GM12878 (cell line): ENCODE results near the gene CYP27A1. TPM values are rescaled to one million over a fixed set of nuclear protein-coding genes. Genes with fewer than 3 reads are reported as not detected.

Experiments used
- ATAC-seq: fragments of 200-7000 bp; cut with Tn5 transposase; 3 replicates; pipeline ENCODE4 v1.9.1; 2020; ENCODE audit warnings: mild to moderate bottlenecking, moderate library complexity
- BruUV-seq: library from RNA; stranded (reverse); fragments of 400-500 nt; replicated peaks from 2 replicates; lab custom pipeline; 2021; lab: Mats Ljungman, UMichigan
- CTCF ChIA-PET: fragments of 300-600 bp; sonication (Branson Sonifier 250); formaldehyde crosslinking; extraction: SDS; loops from one replicate; lab custom pipeline; 2021; ENCODE audit warnings: inconsistent platforms; lab: Yijun Ruan, JAX
- POLR2A ChIA-PET: fragments of 350-600 bp; formaldehyde crosslinking; extraction: SDS; loops from one replicate; lab custom pipeline; 2021; ENCODE audit warnings: inconsistent platforms; lab: Charles Lee
- RAD21 ChIA-PET: fragments of 300-600 bp; sonication (Branson Sonifier 250); formaldehyde crosslinking; loops from one replicate; lab custom pipeline; 2023; ENCODE audit warnings: antibody characterized with exemption; ENCODE audit not compliant: unreplicated experiment; lab: Charles Lee
- SMC1A ChIA-PET: fragments of 300-600 bp; sonication (Branson Sonifier 250); formaldehyde crosslinking; loops from one replicate; lab custom pipeline; 2023; ENCODE audit not compliant: unreplicated experiment, uncharacterized antibody; lab: Charles Lee
- DNase-seq: peaks from one replicate; pipeline ENCODE4 v3.0.0-alpha.2; 2011; ENCODE audit warnings: low read depth, low spot score
- FAIRE-seq: peaks from 3 replicates; lab custom pipeline; 2011; peaks lifted over from hg19 to GRCh38; lab: Jason Lieb, UNC
- H2AFZ ChIP-seq: 2 replicates; pipeline ENCODE4 v1.6.0; 2011; ENCODE audit warnings: low read depth, low read length, control low read depth; ENCODE audit not compliant: control insufficient read depth
- H3K27ac ChIP-seq: 2 replicates; pipeline ENCODE4 v1.5.1; 2011; ENCODE audit warnings: control low read depth; ENCODE audit not compliant: control insufficient read depth, insufficient read depth
- H3K27me3 ChIP-seq, 2 experiments: replicated peaks in 1 of 2; 2 replicates each; pipeline versions ENCODE4 v1.6.0 to v1.6.1; 2011; ENCODE audit warnings: low read length in 1 of 2; ENCODE audit not compliant: control insufficient read depth in 2 of 2, insufficient read depth in 2 of 2
- H3K36me3 ChIP-seq, 2 experiments: 2 replicates each; pipeline ENCODE4 v1.5.1; 2011; ENCODE audit warnings: low read length in 1 of 2; ENCODE audit not compliant: control insufficient read depth in 2 of 2, insufficient read depth in 2 of 2
- H3K4me1 ChIP-seq: 2 replicates; pipeline ENCODE4 v1.6.1; 2011; ENCODE audit warnings: mild to moderate bottlenecking, low read length, moderate library complexity, mixed read lengths; ENCODE audit not compliant: control insufficient read depth, insufficient read depth
- H3K4me2 ChIP-seq: 2 replicates; pipeline ENCODE4 v1.6.0; 2011; ENCODE audit warnings: control low read depth; ENCODE audit not compliant: control insufficient read depth, insufficient read depth
- H3K4me3 ChIP-seq: fragments of 200-600 bp; sonication (generic); 2 replicates; pipeline ENCODE4 v1.5.1; 2016
- H3K79me2 ChIP-seq: 2 replicates; pipeline ENCODE4 v1.6.0; 2011; ENCODE audit warnings: low read length; ENCODE audit not compliant: control insufficient read depth, insufficient read depth
- H3K9ac ChIP-seq: 2 replicates; pipeline ENCODE4 v1.8.0; 2011; ENCODE audit warnings: low read length, control low read depth, mixed read lengths; ENCODE audit not compliant: control insufficient read depth, insufficient read depth
- H3K9me3 ChIP-seq: replicated peaks from 3 replicates; pipeline ENCODE4 v1.5.1; 2011; ENCODE audit warnings: mild to moderate bottlenecking, low read length; ENCODE audit not compliant: control insufficient read depth, insufficient read depth
- H4K20me1 ChIP-seq: 2 replicates; pipeline ENCODE4 v1.6.0; 2011; ENCODE audit not compliant: control insufficient read depth, insufficient read depth
- BCL11A ChIP-seq: IDR thresholded peaks from 2 replicates; pipeline ENCODE4 v1.6.1; 2011; ENCODE audit warnings: low read depth, low read length
- BRCA1 ChIP-seq: IDR thresholded peaks from 2 replicates; pipeline ENCODE4 v1.6.1; 2011; ENCODE audit warnings: low read depth, low read length, improper control_type of control experiment
- CEBPZ ChIP-seq: fragments of 150-350 bp; IDR thresholded peaks from 2 replicates; pipeline ENCODE4 v1.6.1; 2016; ENCODE audit warnings: low read depth, low read length
- CREM ChIP-seq: IDR thresholded peaks from 2 replicates; pipeline ENCODE4 v1.6.1; 2014; ENCODE audit warnings: antibody characterized with exemption, low read depth
- MLLT1 ChIP-seq: fragments of 450-650 bp; IDR thresholded peaks from 2 replicates; pipeline ENCODE4 v1.6.1; 2016; ENCODE audit warnings: mild to moderate bottlenecking
- PML ChIP-seq: IDR thresholded peaks from 2 replicates; pipeline ENCODE4 v1.6.1; 2012; ENCODE audit warnings: low read length, inconsistent platforms
- SIN3A ChIP-seq: IDR thresholded peaks from 2 replicates; pipeline ENCODE4 v1.6.1; 2012; ENCODE audit warnings: low read depth, low read length, improper control_type of control experiment
- WRNIP1 ChIP-seq: IDR thresholded peaks from 2 replicates; pipeline ENCODE4 v1.6.1; 2011; ENCODE audit warnings: low read depth, low read length, improper control_type of control experiment, borderline replicate concordance
- ZNF24 ChIP-seq: fragments of 450-650 bp; IDR thresholded peaks from 2 replicates; pipeline ENCODE4 v1.6.1; 2017; ENCODE audit warnings: antibody characterized with exemption, mild to moderate bottlenecking
- WGBS: methylation state at CpG from one replicate; pipeline ENCODE4 v1.1.6; 2016; ENCODE audit warnings: low lambda C conversion rate; ENCODE audit not compliant: insufficient replicate concordance, insufficient coverage; ENCODE audit errors: missing lambda C conversion rate; 5-methylcytosine and 5-hydroxymethylcytosine counted together
- in situ Hi-C: fragments of 300-500 bp; cut with MboI; formaldehyde crosslinking; loops from 9 replicates; pipeline ENCODE4 v1.14.3; 2018; ENCODE audit warnings: mixed read lengths
- intact Hi-C: fragments of 100-400 bp; cut with micrococcal nuclease; formaldehyde crosslinking; loops from one replicate; pipeline ENCODE4 v1.14.2; 2022; ENCODE audit not compliant: unreplicated experiment
- polyA plus RNA-seq, 11 experiments: library from polyadenylated mRNA; depleted of rRNA in 4 of 11; unstranded in 6 of 11; stranded (reverse) in 5 of 11; fragments of >200 nt; fragmentation: Nextera tagmentation in 4 of 11; fragmentation: Illumina TruSeq in 1 of 11; extraction: Ambion mirVana in 4 of 11; extraction: Trizol in 1 of 11; gene quantifications; 1 replicate in 1 of 11; 2 replicates in 10 of 11; pipeline versions ENCODE4 v1.2.1 to v1.2.3, GENCODE V29; 2011 to 2016; ENCODE audit warnings: inconsistent platforms in 2 of 11, missing spikeins in 2 of 11, low read depth in 1 of 11
- total RNA-seq, 4 experiments: library from RNA; depleted of rRNA in 3 of 4; stranded (reverse); fragments of >200 nt in 3 of 4; fragmentation: Illumina TruSeq in 1 of 4; extraction: Trizol in 1 of 4; gene quantifications; 2 replicates each; pipeline versions ENCODE4 v1.2.1 to v1.2.3, GENCODE V29; 2013 to 2021
- TF ChIP-seq, protein P1 (sequence below): fragments of 450-650 bp; IDR thresholded peaks from 2 replicates; pipeline ENCODE4 v1.6.1; 2018; ENCODE audit warnings: mild to moderate bottlenecking, low read depth, moderate library complexity; ENCODE audit not compliant: partially characterized antibody
- TF ChIP-seq, protein P2 (sequence below): fragments of 450-650 bp; formaldehyde crosslinking; IDR thresholded peaks from 2 replicates; pipeline ENCODE4 v1.4.0; 2022; ENCODE audit warnings: mild to moderate bottlenecking, moderate library complexity

CYP27A1 gene
- total and polyA plus RNA-seq, 10 of the 15 experiments (the other 5 are each of a cell fraction or from before 2014, with no cell fraction given): 0.11 to 0.72 (median 0.18) TPM; not detected in 2

DNA sequence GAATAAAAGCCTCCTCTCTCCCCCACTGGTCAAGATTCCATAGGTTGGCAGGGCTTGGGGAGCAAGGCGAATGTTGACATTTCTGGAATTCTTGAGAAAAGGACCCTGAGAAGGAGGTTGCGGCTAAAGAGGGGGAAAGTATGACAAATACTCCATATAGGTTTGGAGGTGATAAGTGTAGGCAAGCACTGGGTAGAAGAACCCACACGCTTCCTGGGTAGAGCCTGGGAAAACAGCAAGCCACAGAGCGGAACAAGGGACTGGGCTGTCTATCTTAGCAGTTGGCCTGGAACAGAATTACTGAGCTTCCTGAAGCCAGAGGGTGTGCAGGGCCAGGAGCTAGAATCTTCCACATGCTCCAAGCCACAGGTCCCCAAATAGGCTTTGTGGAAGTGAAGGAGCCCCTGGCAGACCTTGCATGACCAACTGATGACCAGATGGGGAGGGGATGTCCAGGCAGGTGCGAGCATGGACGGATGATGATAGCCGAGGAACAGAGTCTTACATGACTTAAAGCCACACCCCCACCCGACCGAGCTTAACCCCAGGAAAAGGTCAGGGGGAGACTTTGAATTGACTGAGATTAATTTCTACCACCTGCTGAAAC lies 39.8 kb downstream of the CYP27A1 start:
- in situ Hi-C loops (no loop called here), intact Hi-C loops (no loop called here)
- H3K4me2 ChIP-seq: no peak overlapping the region
- H3K9ac ChIP-seq: no peak overlapping the region
- BruUV-seq: no TSS peak
- ChIA-PET RAD21 (no interaction called here), POLR2A (no interaction called here), SMC1A (no interaction called here), CTCF (no interaction called here)
- no peaks in the 10 kb centered on the region for H3K4me1 ChIP-seq
- H2AFZ ChIP-seq: no peak overlapping the region
- no peak for DNase-seq
- H3K79me2 ChIP-seq: no peaks in the 10 kb centered on the region
- no peak for FAIRE-seq
- no peak for ATAC-seq
- no peaks in the 10 kb centered on the region; a peak in 1 of 4 replicates for H3K27me3 ChIP-seq
- no peaks in the 10 kb centered on the region for H3K9me3 ChIP-seq
- H3K27ac ChIP-seq: no peak overlapping the region
- no peaks in the 10 kb centered on the region for H4K20me1 ChIP-seq
- 31% methylated on average over 9 of the region's 9 CpGs for WGBS
- H3K4me3 ChIP-seq: no peak overlapping the region
- H3K36me3 ChIP-seq: no peaks in the 10 kb centered on the region
- no peak for TF ChIP-seq BRCA1
- no peak for TF ChIP-seq CEBPZ
- TF ChIP-seq SIN3A: no peak
- TF ChIP-seq ZNF24: no peak
- TF ChIP-seq CREM: no peak
- no peak for TF ChIP-seq PML
- no peak for TF ChIP-seq BCL11A
- no peak for TF ChIP-seq WRNIP1
- TF ChIP-seq, protein P1, sequence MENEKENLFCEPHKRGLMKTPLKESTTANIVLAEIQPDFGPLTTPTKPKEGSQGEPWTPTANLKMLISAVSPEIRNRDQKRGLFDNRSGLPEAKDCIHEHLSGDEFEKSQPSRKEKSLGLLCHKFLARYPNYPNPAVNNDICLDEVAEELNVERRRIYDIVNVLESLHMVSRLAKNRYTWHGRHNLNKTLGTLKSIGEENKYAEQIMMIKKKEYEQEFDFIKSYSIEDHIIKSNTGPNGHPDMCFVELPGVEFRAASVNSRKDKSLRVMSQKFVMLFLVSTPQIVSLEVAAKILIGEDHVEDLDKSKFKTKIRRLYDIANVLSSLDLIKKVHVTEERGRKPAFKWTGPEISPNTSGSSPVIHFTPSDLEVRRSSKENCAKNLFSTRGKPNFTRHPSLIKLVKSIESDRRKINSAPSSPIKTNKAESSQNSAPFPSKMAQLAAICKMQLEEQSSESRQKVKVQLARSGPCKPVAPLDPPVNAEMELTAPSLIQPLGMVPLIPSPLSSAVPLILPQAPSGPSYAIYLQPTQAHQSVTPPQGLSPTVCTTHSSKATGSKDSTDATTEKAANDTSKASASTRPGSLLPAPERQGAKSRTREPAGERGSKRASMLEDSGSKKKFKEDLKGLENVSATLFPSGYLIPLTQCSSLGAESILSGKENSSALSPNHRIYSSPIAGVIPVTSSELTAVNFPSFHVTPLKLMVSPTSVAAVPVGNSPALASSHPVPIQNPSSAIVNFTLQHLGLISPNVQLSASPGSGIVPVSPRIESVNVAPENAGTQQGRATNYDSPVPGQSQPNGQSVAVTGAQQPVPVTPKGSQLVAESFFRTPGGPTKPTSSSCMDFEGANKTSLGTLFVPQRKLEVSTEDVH: no peak
- TF ChIP-seq MLLT1: no peak
- TF ChIP-seq, protein P2, sequence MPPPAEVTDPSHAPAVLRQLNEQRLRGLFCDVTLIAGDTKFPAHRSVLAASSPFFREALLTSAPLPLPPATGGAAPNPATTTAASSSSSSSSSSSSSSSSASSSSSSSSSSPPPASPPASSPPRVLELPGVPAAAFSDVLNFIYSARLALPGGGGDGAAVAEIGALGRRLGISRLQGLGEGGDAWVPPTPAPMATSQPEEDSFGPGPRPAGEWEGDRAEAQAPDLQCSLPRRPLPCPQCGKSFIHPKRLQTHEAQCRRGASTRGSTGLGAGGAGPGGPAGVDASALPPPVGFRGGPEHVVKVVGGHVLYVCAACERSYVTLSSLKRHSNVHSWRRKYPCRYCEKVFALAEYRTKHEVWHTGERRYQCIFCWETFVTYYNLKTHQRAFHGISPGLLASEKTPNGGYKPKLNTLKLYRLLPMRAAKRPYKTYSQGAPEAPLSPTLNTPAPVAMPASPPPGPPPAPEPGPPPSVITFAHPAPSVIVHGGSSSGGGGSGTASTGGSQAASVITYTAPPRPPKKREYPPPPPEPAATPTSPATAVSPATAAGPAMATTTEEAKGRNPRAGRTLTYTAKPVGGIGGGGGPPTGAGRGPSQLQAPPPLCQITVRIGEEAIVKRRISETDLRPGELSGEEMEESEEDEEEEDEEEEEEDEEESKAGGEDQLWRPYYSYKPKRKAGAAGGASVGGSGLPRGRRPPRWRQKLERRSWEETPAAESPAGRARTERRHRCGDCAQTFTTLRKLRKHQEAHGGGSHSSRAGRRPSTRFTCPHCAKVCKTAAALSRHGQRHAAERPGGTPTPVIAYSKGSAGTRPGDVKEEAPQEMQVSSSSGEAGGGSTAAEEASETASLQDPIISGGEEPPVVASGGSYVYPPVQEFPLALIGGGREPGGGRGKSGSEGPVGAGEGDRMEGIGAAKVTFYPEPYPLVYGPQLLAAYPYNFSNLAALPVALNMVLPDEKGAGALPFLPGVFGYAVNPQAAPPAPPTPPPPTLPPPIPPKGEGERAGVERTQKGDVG: no peak
